Activated CD8-positive, alpha-beta T cell treated with anti-CD3 and anti-CD28 coated beads for 36 hours (primary cell): ENCODE data around the gene RNF39. TPM values are rescaled to one million over a fixed set of nuclear protein-coding genes. Genes with fewer than 3 reads are reported as not detected.

Source experiments
- ATAC-seq: fragments of 200-7000 bp; cut with Tn5 transposase; one replicate; pipeline ENCODE4 v1.10.0; 2021; ENCODE audit warnings: mild to moderate bottlenecking, moderate library complexity
- CTCF ChIA-PET: fragments of 350-600 bp; sonication (Branson Sonifier 250); formaldehyde crosslinking; loops from one replicate; lab custom pipeline; 2021; ENCODE audit warnings: antibody characterized with exemption; lab: Charles Lee
- POLR2A ChIA-PET: fragments of 350-600 bp; sonication (Branson Sonifier 250); formaldehyde crosslinking; loops from one replicate; lab custom pipeline; 2021; ENCODE audit warnings: antibody characterized with exemption; lab: Charles Lee
- DNase-seq: peaks from one replicate; pipeline ENCODE4 v3.0.0-alpha.2; 2020
- H3K27ac Mint-ChIP-seq: one replicate; pipeline ENCODE4 v1.8.0; 2021; ENCODE audit warnings: mild to moderate bottlenecking, mixed read lengths
- H3K27me3 Mint-ChIP-seq: one replicate; pipeline ENCODE4 v1.8.0; 2021; ENCODE audit warnings: mixed read lengths
- H3K36me3 Mint-ChIP-seq: one replicate; pipeline ENCODE4 v1.8.0; 2021; ENCODE audit warnings: low read depth, mixed read lengths
- H3K4me1 Mint-ChIP-seq: one replicate; pipeline ENCODE4 v1.8.0; 2021; ENCODE audit warnings: low read depth, mixed read lengths
- H3K4me3 Mint-ChIP-seq: one replicate; pipeline ENCODE4 v1.8.0; 2021; ENCODE audit warnings: mild to moderate bottlenecking, moderate library complexity, mixed read lengths
- H3K9me3 Mint-ChIP-seq: one replicate; pipeline ENCODE4 v1.8.0; 2021; ENCODE audit warnings: mixed read lengths
- CTCF ChIP-seq: fragments of 200-600 bp; IDR thresholded peaks from one replicate; pipeline ENCODE4 v1.8.0; 2022; ENCODE audit warnings: antibody characterized with exemption, mild to moderate bottlenecking
- intact Hi-C: fragments of 100-400 bp; cut with micrococcal nuclease; formaldehyde crosslinking; loops from one replicate; pipeline ENCODE4 v1.10.0; 2022
- total RNA-seq, 2 experiments: library from RNA; stranded (reverse); gene quantifications; one replicate each; pipeline ENCODE4 v1.2.3, GENCODE V29; 2021

The RNF39 gene
- total RNA-seq, 2 experiments from 2014 or later: not detected

GRCh38 chr6:30113841-30114240 is 38.3 kb upstream of the RNF39 start:
- intact Hi-C loops: no loop called here
- H3K27me3 Mint-ChIP-seq: peaks cover 37% of the 10 kb centered on the region
- CTCF ChIA-PET: interaction anchor here (1.1 to 7.7 kb wide), 2 partner anchors 11 to 18 kb away, joined by 4 to 61 read pairs; no protein-coding TSS in a partner anchor

GRCh38 chr6:30113003-30113759 is 37.6 kb upstream of the RNF39 start, which contains the start of gene TRIM31:
Gene TRIM31 (minus strand): TSS chr6:30113090. CDS start chr6:30112805, 285 bp downstream.
- Mint-ChIP-seq H3K36me3 (no peaks in the 10 kb centered on the region), H3K4me3 (no peak within 1 kb of the TSS), H3K27me3 (peaks cover 39% of the 10 kb centered on the region), H3K27ac (no peak within 1 kb of the TSS), H3K4me1 (peaks cover 13% of the 10 kb centered on the region), H3K9me3 (no peaks in the 10 kb centered on the region)
- ATAC-seq: peak; percentile 87
- no peak for TF ChIP-seq CTCF
- intact Hi-C loops: no loop called here
- ChIA-PET CTCF (interaction anchor here (2.9 to 7.7 kb wide), 2 partner anchors 10 to 18 kb away, joined by 19 to 61 read pairs; no protein-coding TSS in a partner anchor), POLR2A (interaction anchor here (0.8 kb wide), 1 partner anchor 23 kb away, joined by 3 read pairs; the partner anchor contains the start of gene TRIM40)
- DNase-seq: peak; percentile 52

More at GRCh38 chr6:30113841-30114240, 38.3 kb upstream of the RNF39 start:
- H3K9me3 Mint-ChIP-seq: no peaks in the 10 kb centered on the region
- peaks cover 13% of the 10 kb centered on the region for H3K4me1 Mint-ChIP-seq
- DNase-seq: no peak
- POLR2A ChIA-PET: no interaction called here
- no peak overlapping the region for H3K4me3 Mint-ChIP-seq
- H3K27ac Mint-ChIP-seq: no peak overlapping the region
- no peaks in the 10 kb centered on the region for H3K36me3 Mint-ChIP-seq
- no peak for TF ChIP-seq CTCF
- ATAC-seq: no peak

DNA sequence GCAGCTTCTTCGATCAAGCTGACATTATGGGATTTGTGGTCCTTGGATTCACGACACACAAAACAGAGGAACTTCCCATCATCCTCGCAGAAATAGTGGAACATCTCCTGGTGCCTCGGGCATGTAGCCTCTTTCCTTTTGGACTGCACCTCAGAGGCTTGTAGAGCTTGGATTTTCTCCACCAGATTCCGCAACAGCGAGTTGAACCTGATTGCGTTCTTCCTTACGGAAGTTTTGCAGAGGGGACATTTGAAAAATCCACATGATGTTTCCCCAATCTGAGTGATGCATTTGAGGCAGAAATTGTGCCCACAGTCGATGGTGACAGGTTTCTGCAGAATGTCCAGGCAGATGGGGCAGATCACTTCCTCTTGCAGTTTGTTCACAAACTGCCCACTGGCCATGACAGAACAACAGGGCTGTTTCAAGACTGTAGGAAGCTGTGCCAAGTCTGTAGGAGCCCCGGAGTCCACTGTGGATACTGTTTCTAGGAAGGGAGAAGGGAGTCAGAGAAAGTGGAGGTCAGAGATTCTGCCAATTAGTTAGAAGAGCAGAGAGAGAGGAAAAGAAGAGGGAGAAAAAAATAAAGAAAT is 36.9 kb upstream of the RNF39 start:
- ChIA-PET CTCF (interaction anchor here (2.9 to 7.7 kb wide), 2 partner anchors 9 to 19 kb away, joined by 19 to 61 read pairs; no protein-coding TSS in a partner anchor), POLR2A (interaction anchor here (0.7 to 0.8 kb wide), 2 partner anchors 23 to 46 kb away, joined by 3 to 4 read pairs; partner anchors contain the start of gene TRIM40)
- H3K27ac Mint-ChIP-seq: no peak overlapping the region
- H3K36me3 Mint-ChIP-seq: no peaks in the 10 kb centered on the region
- peaks cover 45% of the 10 kb centered on the region for H3K27me3 Mint-ChIP-seq
- intact Hi-C loops: no loop called here
- DNase-seq (no peak), ATAC-seq (no peak)
- H3K4me3 Mint-ChIP-seq: no peak overlapping the region
- H3K9me3 Mint-ChIP-seq: no peaks in the 10 kb centered on the region
- TF ChIP-seq CTCF: no peak
- peaks cover 13% of the 10 kb centered on the region for H3K4me1 Mint-ChIP-seq

DNA sequence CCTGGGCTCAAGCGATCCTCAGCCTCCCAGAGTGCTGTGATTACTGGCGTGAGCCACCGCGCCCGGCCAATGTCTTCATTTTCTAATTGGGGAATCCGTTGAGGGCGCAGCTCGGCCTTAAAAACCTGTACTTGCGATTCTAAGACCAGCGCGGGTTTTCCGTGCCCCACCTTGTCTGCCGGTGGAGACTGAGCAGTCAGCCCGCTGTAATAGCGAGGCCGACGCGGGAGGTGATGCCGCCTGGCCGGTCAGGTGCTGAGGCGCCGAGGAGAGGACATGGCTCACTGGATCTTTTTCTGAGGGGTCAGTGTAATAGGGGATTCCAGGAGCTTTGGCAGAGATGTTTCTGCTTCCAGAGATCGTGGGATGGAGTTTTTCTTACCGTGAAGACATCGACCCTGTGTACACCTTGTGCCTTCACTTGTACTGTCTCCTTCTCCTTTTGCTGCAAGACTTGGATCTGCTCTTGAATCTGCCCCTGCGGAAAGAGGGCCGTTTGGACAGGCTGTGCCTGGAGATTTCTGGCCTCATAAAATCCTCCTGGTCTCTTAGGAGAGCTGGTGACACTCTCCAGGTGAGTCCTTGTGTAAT is 35.8 kb upstream of the RNF39 start:
- ChIA-PET POLR2A (no interaction called here), CTCF (interaction anchor here (2.9 to 7.7 kb wide), 2 partner anchors 8 to 20 kb away, joined by 19 to 61 read pairs; no protein-coding TSS in a partner anchor)
- peaks cover 49% of the 10 kb centered on the region for H3K27me3 Mint-ChIP-seq
- H3K4me3 Mint-ChIP-seq: no peak overlapping the region
- intact Hi-C loops: no loop called here
- H3K36me3 Mint-ChIP-seq: no peaks in the 10 kb centered on the region
- H3K27ac Mint-ChIP-seq: no peak overlapping the region
- DNase-seq (no peak), ATAC-seq (no peak)
- TF ChIP-seq CTCF: no peak
- H3K4me1 Mint-ChIP-seq: peaks cover 13% of the 10 kb centered on the region
- no peaks in the 10 kb centered on the region for H3K9me3 Mint-ChIP-seq
